Spleen (tissue), 7 donors: Measurements from ENCODE around the gene LRRC4B.

Source experiments
- CTCF ChIP-seq, 11 experiments: fragments of 200-600 bp in 7 of 11; fragments of 450-650 bp in 4 of 11; sonication (generic) in 4 of 11; IDR thresholded peaks in 8 of 11; conservative IDR thresholded peaks in 3 of 11; 1 replicate in 7 of 11; 2 replicates in 4 of 11; pipeline versions ENCODE4 v1.4.0 to v1.8.0; 2016 to 2021; ENCODE audit warnings: antibody characterized with exemption in 11 of 11, inconsistent platforms in 4 of 11, mild to moderate bottlenecking in 1 of 11
- POLR2A ChIP-seq, 3 donors: fragments of 450-650 bp; IDR thresholded peaks; one replicate each; pipeline ENCODE4 v1.5.1; 2017; ENCODE audit warnings: antibody characterized with exemption in 3 of 3, mild to moderate bottlenecking in 1 of 3
- POLR2AphosphoS5 ChIP-seq, 3 donors: sonication (generic); formaldehyde crosslinking; IDR thresholded peaks; one replicate each; pipeline ENCODE4 v1.5.1; 2017; ENCODE audit warnings: antibody characterized with exemption in 3 of 3
- donor health status: DM: no; HTN: no; CAD: no; lungs with moderate emphysema.
- donor health status: DM: no; HTN: no; CAD: no.
- donor health status: DM: no; HTN: no; CAD: no.

GRCh38 chr19:50535672-50536187 is 32.5 kb downstream of the LRRC4B start:
- TF ChIP-seq CTCF (IDR thresholded peaks at IDR 0.05 in 8 of 11, conservative IDR thresholded peaks at IDR 0.05 in 3 of 11) (no peak), POLR2A (IDR thresholded peaks at IDR 0.05) (no peak), POLR2AphosphoS5 (IDR thresholded peaks at IDR 0.05) (no peak)
